OCI-LY3 (cell line): ENCODE measurements around the gene ABCF1.

Experiments used
- CTCF ChIP-seq: fragments of 200-600, 300-600 bp; sonication (generic); IDR thresholded peaks from 2 replicates; pipeline ENCODE4 v1.5.1; 2014; ENCODE audit warnings: antibody characterized with exemption, low read length, low read depth
- EZH2phosphoT487 ChIP-seq: fragments of 200-600 bp; shearing (Covaris generic); IDR thresholded peaks from 2 replicates; pipeline ENCODE4 v1.6.1; 2018; ENCODE audit warnings: antibody characterized with exemption, mixed run types, low read depth

- no peak for TF ChIP-seq CTCF
- no peak for TF ChIP-seq EZH2phosphoT487
Measured at GRCh38 chr6:30556066-30556905, 15.0 kb upstream of the ABCF1 start, which contains the start of gene GNL1.
